Measurements from ENCODE around the gene GAS2. TPM values are rescaled to one million over a fixed set of nuclear protein-coding genes. Genes with fewer than 3 reads are reported as not detected.

The GAS2 gene
- total and polyA plus RNA-seq, 2 of the 4 experiments (the other 2 are of a cell fraction): 0.51 to 0.90 TPM

DNA sequence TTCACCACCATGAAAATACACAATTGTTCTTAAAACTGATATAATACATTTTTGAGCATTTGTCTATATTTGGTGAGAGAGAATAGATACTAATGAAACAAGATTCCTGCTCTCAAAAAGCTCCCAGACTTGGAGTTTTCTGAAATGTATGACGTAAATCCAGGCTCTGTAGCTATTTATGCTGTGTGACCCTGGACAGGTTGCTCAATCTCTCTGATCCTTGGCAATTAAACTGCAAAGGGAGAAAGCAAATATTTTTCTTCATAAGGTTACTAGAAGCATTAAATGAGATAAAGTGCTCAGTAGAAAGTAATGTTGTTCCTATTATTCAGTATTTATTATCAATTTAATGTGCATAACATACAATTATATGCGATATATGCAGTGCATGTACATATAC is 120.6 kb downstream of the GAS2 start:
- Histone ChIP-seq H4K5ac (ENCODE audit: low read depth, low read length) (no peak overlapping the region), H3K18ac (ENCODE audit: low read depth, low read length) (no peak overlapping the region), H2AK5ac (ENCODE audit: low read depth, low read length) (no peak overlapping the region), H3K79me1 (ENCODE audit: low read depth in 1 of 2, low read length in 2 of 2) (no peaks in the 10 kb centered on the region), H4K91ac (ENCODE audit: insufficient read depth, low read depth, low read length) (no peak overlapping the region), H3K27me3 (ENCODE audit: control insufficient read depth, insufficient read depth, low read length) (no peaks in the 10 kb centered on the region), H3K56ac (ENCODE audit: extremely low read depth, insufficient read depth, low read length) (no peak overlapping the region), H3K9me3 (ENCODE audit: control insufficient read depth, insufficient read depth, low read length) (no peaks in the 10 kb centered on the region), H3K4me2 (ENCODE audit: low read depth, low read length) (no peak overlapping the region), H4K8ac (ENCODE audit: low read depth in 2 of 2, low read length in 2 of 2) (no peak overlapping the region), H3K4me3 (ENCODE audit: insufficient read depth, low read depth, low read length) (no peak overlapping the region), H3K23ac (ENCODE audit: low read depth, low read length) (no peak overlapping the region), H2BK5ac (ENCODE audit: low read depth, low read length, poor library complexity, severe bottlenecking) (no peak overlapping the region), H2BK15ac (ENCODE audit: low read depth, low read length) (no peak overlapping the region), H2BK120ac (ENCODE audit: low read depth, low read length) (no peak overlapping the region), H3K27ac (ENCODE audit: insufficient read depth, low read length) (no peak overlapping the region), H2AK9ac (replicated peaks; ENCODE audit: low read depth, low read length, poor library complexity) (no peak overlapping the region), H3K9me1 (ENCODE audit: insufficient read depth, low read length) (no peaks in the 10 kb centered on the region), H3K4me1 (ENCODE audit: control insufficient read depth, insufficient read depth, low read length) (0 out of 2 replicates have a peak, but pooled peaks cover 1% of the 10 kb centered on the region), H3K14ac (replicated peaks; ENCODE audit: low read depth, low read length) (no peak overlapping the region), H3K36me3 (ENCODE audit: control insufficient read depth, insufficient read depth, low read length) (no peaks in the 10 kb centered on the region), H2AFZ (replicated peaks; ENCODE audit: low read length, poor library complexity) (no peak overlapping the region), H2BK20ac (ENCODE audit: low read depth, low read length) (no peak overlapping the region), H3K9ac (ENCODE audit: low read depth, low read length) (no peak overlapping the region), H3K4ac (ENCODE audit: low read depth, low read length) (no peak overlapping the region), H4K20me1 (ENCODE audit: insufficient read depth, low read length) (no peaks in the 10 kb centered on the region)
- intact Hi-C loops (cut with micrococcal nuclease) (loop anchor here (1.0 to 2.0 kb wide), 4 partner anchors 116 to 542 kb away; no protein-coding TSS in a partner anchor), in situ Hi-C loops (cut with MboI; ENCODE audit: low sequenced_read_pairs) (loop anchor here (10.0 kb wide), 1 partner anchor 452 kb away; the partner anchor contains the start of gene SLC17A6), dilution Hi-C loops (cut with HindIII; ENCODE audit: low sequenced_read_pairs, unreplicated experiment) (no loop called here)
- ATAC-seq (ENCODE audit: low read depth) (no peak), DNase-seq (no peak)
- TF ChIP-seq BHLHE40 (IDR thresholded peaks at IDR 0.05; ENCODE audit: low read depth, low read length) (no peak), FOS (IDR thresholded peaks at IDR 0.05; ENCODE audit: low read depth, low read length) (no peak), POLR2A (IDR thresholded peaks at IDR 0.05; ENCODE audit: low read depth, low read length) (no peak), MXI1 (IDR thresholded peaks at IDR 0.05; ENCODE audit: borderline replicate concordance, low read depth, low read length) (no peak), CHD1 (IDR thresholded peaks at IDR 0.05; ENCODE audit: low read depth, low read length) (no peak), NFE2L2 (IDR thresholded peaks at IDR 0.05; ENCODE audit: low read depth, low read length) (no peak), RAD21 (IDR thresholded peaks at IDR 0.05; ENCODE audit: low read length) (no peak)
- TF ChIP-seq, protein P1, sequence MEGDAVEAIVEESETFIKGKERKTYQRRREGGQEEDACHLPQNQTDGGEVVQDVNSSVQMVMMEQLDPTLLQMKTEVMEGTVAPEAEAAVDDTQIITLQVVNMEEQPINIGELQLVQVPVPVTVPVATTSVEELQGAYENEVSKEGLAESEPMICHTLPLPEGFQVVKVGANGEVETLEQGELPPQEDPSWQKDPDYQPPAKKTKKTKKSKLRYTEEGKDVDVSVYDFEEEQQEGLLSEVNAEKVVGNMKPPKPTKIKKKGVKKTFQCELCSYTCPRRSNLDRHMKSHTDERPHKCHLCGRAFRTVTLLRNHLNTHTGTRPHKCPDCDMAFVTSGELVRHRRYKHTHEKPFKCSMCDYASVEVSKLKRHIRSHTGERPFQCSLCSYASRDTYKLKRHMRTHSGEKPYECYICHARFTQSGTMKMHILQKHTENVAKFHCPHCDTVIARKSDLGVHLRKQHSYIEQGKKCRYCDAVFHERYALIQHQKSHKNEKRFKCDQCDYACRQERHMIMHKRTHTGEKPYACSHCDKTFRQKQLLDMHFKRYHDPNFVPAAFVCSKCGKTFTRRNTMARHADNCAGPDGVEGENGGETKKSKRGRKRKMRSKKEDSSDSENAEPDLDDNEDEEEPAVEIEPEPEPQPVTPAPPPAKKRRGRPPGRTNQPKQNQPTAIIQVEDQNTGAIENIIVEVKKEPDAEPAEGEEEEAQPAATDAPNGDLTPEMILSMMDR (conservative IDR thresholded peaks at IDR 0.05; ENCODE audit: low read depth, low read length): no peak
- TF ChIP-seq, protein P2, sequence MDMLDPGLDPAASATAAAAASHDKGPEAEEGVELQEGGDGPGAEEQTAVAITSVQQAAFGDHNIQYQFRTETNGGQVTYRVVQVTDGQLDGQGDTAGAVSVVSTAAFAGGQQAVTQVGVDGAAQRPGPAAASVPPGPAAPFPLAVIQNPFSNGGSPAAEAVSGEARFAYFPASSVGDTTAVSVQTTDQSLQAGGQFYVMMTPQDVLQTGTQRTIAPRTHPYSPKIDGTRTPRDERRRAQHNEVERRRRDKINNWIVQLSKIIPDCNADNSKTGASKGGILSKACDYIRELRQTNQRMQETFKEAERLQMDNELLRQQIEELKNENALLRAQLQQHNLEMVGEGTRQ (IDR thresholded peaks at IDR 0.05; ENCODE audit: low read depth, low read length): no peak
- TF ChIP-seq, protein P3, sequence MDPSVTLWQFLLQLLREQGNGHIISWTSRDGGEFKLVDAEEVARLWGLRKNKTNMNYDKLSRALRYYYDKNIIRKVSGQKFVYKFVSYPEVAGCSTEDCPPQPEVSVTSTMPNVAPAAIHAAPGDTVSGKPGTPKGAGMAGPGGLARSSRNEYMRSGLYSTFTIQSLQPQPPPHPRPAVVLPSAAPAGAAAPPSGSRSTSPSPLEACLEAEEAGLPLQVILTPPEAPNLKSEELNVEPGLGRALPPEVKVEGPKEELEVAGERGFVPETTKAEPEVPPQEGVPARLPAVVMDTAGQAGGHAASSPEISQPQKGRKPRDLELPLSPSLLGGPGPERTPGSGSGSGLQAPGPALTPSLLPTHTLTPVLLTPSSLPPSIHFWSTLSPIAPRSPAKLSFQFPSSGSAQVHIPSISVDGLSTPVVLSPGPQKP (IDR thresholded peaks at IDR 0.05; ENCODE audit: borderline replicate concordance, low read depth, low read length): no peak
- ChIA-PET CTCF (interaction anchor here (0.9 to 2.0 kb wide), 5 partner anchors 10 to 460 kb away, joined by 3 to 9 read pairs (median 6); no protein-coding TSS in a partner anchor), POLR2A (ENCODE audit: unreplicated experiment) (no interaction called here)
- no CpG with 5 or more reads among the region's 2 CpGs for whole genome bisulfite sequencing, 2 experiments (ENCODE audit: extremely low coverage in 2 of 2, insufficient read length in 1 of 2)
- no TSS peak for BruUV-seq (replicated peaks)

All from IMR-90 (cell line).